ES-I3 (cell line): ENCODE data around the gene NT5DC1.

ENCODE experiments used
- H3K36me3 ChIP-seq: 2 replicates; pipeline ENCODE4 v1.6.1; 2013; ENCODE audit warnings: mild to moderate bottlenecking, low read length, control low read depth, moderate library complexity; ENCODE audit not compliant: insufficient read depth
- H3K4me1 ChIP-seq: 2 replicates; pipeline ENCODE4 v1.6.1; 2013; ENCODE audit warnings: mild to moderate bottlenecking, control low read depth, low read length; ENCODE audit not compliant: insufficient read depth
- H3K9ac ChIP-seq: 2 replicates; pipeline ENCODE4 v1.6.1; 2013; ENCODE audit warnings: low read depth, mild to moderate bottlenecking, low read length, moderate library complexity
- H3K9me3 ChIP-seq: 2 replicates; pipeline ENCODE4 v1.6.1; 2013; ENCODE audit warnings: mild to moderate bottlenecking, low read length, moderate library complexity; ENCODE audit not compliant: control insufficient read depth, insufficient read depth

The NT5DC1 gene

GRCh38 chr6:116265041-116265829, 164.6 kb downstream of the NT5DC1 start:
- Histone ChIP-seq H3K9ac (no peak overlapping the region), H3K4me1 (no peaks in the 10 kb centered on the region), H3K9me3 (no peaks in the 10 kb centered on the region), H3K36me3 (no peaks in the 10 kb centered on the region)

GRCh38 chr6:116266803-116267202, 166.2 kb downstream of the NT5DC1 start:
- no peaks in the 10 kb centered on the region for H3K36me3 ChIP-seq
- H3K9me3 ChIP-seq, result no peaks in the 10 kb centered on the region
- H3K9ac ChIP-seq, result no peak overlapping the region

GRCh38 chr6:116267836-116268588, 167.4 kb downstream of the NT5DC1 start:
- H3K9ac ChIP-seq, result no peak overlapping the region
- no peaks in the 10 kb centered on the region for H3K9me3 ChIP-seq
- H3K4me1 ChIP-seq, result peaks cover 18% of the 10 kb centered on the region; the same call in 1 of the 2 replicates
- H3K36me3 ChIP-seq, result no peaks in the 10 kb centered on the region

More at GRCh38 chr6:116266803-116267202, 166.2 kb downstream of the NT5DC1 start:
- H3K4me1 ChIP-seq, result peaks cover 11% of the 10 kb centered on the region; the same call in 1 of the 2 replicates

- Histone ChIP-seq H3K36me3 (no peaks in the 10 kb centered on the region), H3K9me3 (no peaks in the 10 kb centered on the region), H3K9ac (no peak overlapping the region), H3K4me1 (peaks cover 18% of the 10 kb centered on the region; the same call in 1 of the 2 replicates)
Observed at GRCh38 chr6:116268589-116269293, 168.1 kb downstream of the NT5DC1 start.

- Histone ChIP-seq H3K36me3 (no peaks in the 10 kb centered on the region), H3K9me3 (no peaks in the 10 kb centered on the region), H3K4me1 (peaks cover 18% of the 10 kb centered on the region; the same call in 1 of the 2 replicates), H3K9ac (no peak overlapping the region)
Observed at GRCh38 chr6:116271149-116271708, 170.6 kb downstream of the NT5DC1 start.

- Histone ChIP-seq H3K36me3 (no peaks in the 10 kb centered on the region), H3K9me3 (no peaks in the 10 kb centered on the region), H3K4me1 (peaks cover 14% of the 10 kb centered on the region), H3K9ac (peak overlapping the region; percentile 43)
Observed at GRCh38 chr6:116277124-116277523, 176.5 kb downstream of the NT5DC1 start.

- peaks cover 10% of the 10 kb centered on the region for H3K4me1 ChIP-seq
- no peaks in the 10 kb centered on the region for H3K9me3 ChIP-seq
- peak overlapping the region; percentile 91; the same call in 1 of the 2 replicates for H3K9ac ChIP-seq
- H3K36me3 ChIP-seq, result no peaks in the 10 kb centered on the region
Observed at GRCh38 chr6:116278481-116278829, 177.8 kb downstream of the NT5DC1 start.

- H3K36me3 ChIP-seq, result no peaks in the 10 kb centered on the region
- H3K9me3 ChIP-seq, result no peaks in the 10 kb centered on the region
- H3K4me1 ChIP-seq, result peaks cover 10% of the 10 kb centered on the region
Observed at GRCh38 chr6:116278854-116279231, 178.2 kb downstream of the NT5DC1 start.

GRCh38 chr6:116279232-116280160, 178.8 kb downstream of the NT5DC1 start, which contains the start of gene TSPYL1:
TSS of gene TSPYL1 (minus strand) at chr6:116279930. CDS start at chr6:116279830, 100 bp downstream.
- H3K9me3 ChIP-seq, result no peaks in the 10 kb centered on the region
- H3K36me3 ChIP-seq, result no peaks in the 10 kb centered on the region
- H3K4me1 ChIP-seq, result peaks cover 10% of the 10 kb centered on the region
- H3K9ac ChIP-seq, result peak within 1 kb of the TSS; percentile 91

More at GRCh38 chr6:116278854-116279231, 178.2 kb downstream of the NT5DC1 start:
- H3K9ac ChIP-seq, result peak overlapping the region; percentile 91

- Histone ChIP-seq H3K4me1 (peaks cover 10% of the 10 kb centered on the region), H3K9ac (peak overlapping the region; percentile 91), H3K9me3 (no peaks in the 10 kb centered on the region), H3K36me3 (no peaks in the 10 kb centered on the region)
Observed at GRCh38 chr6:116280161-116280932, 179.7 kb downstream of the NT5DC1 start.

GRCh38 chr6:116280933-116281316, 180.3 kb downstream of the NT5DC1 start:
- Histone ChIP-seq H3K9ac (0 out of 2 replicates have a peak overlapping the region, but pooled peaks have one; percentile 91), H3K9me3 (no peaks in the 10 kb centered on the region), H3K4me1 (peaks cover 10% of the 10 kb centered on the region), H3K36me3 (no peaks in the 10 kb centered on the region)

GRCh38 chr6:116282698-116283097, 182.0 kb downstream of the NT5DC1 start:
- H3K9ac ChIP-seq, result no peak overlapping the region
- H3K9me3 ChIP-seq, result no peaks in the 10 kb centered on the region
- H3K36me3 ChIP-seq, result no peaks in the 10 kb centered on the region
- peaks cover 10% of the 10 kb centered on the region for H3K4me1 ChIP-seq

GRCh38 chr6:116283191-116283590, 182.5 kb downstream of the NT5DC1 start:
- Histone ChIP-seq H3K9me3 (no peaks in the 10 kb centered on the region), H3K36me3 (no peaks in the 10 kb centered on the region), H3K4me1 (peaks cover 7% of the 10 kb centered on the region), H3K9ac (no peak overlapping the region)
